HG02798 (cell line): Measurements from ENCODE around the gene EIF3CL.
"Not testable (repeated sequence)": the region's sequence is repeated elsewhere in the genome, so short reads cannot be mapped to it uniquely, and the experiment has no call there.

Experiments
- ATAC-seq: cut with Tn5 transposase; IDR thresholded peaks from one replicate; pipeline ENCODE4 v1.9.1; 2021; ENCODE audit warnings: mild to moderate bottlenecking; ENCODE audit not compliant: unreplicated experiment, poor library complexity

EIF3CL gene

DNA sequence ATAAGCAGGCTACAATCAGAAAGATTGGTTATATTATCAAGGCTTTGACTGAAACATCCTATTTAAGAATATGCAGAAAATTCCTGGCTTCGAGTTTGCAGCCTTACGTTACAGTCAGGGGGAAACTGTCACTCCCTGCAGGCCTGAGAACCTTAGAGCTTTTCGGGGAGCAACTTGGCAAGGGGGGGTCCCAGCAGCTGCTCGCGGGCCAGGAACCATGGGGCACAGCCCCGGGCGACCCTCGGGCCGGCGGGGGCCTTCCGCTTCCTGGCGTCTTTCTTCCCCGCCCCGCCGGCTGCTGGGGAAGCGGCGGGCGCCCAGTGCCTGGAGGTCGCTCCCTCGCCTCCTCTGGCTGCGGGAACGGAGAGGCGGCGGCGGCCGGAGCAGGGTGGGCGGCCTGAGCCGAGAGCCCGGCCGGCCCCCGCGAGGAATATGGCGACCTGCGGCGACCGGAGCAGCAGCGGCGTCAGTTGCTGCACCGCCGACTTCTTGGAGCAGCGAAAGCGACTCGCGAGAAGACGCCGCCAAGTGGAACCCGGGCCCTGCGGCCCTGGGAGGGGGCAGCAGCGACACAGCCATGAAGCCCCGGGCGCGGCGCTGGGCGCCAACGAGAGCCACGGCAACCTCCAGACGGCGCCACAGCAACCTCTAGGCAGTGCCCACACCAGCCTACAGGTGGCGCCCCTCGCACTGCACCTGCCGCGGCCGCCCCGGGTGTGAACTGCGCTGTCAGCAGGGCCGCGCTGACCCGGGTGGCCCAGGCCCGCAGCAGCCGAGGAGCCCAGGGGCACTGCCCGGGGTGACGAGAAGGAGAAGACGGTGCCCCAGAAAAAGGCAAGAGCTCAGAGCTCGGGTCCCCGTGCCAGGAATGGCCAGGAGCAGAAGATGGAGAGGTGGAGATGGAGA, 39.1 kb downstream of the EIF3CL start:
- ATAC-seq = peak; percentile 96

DNA sequence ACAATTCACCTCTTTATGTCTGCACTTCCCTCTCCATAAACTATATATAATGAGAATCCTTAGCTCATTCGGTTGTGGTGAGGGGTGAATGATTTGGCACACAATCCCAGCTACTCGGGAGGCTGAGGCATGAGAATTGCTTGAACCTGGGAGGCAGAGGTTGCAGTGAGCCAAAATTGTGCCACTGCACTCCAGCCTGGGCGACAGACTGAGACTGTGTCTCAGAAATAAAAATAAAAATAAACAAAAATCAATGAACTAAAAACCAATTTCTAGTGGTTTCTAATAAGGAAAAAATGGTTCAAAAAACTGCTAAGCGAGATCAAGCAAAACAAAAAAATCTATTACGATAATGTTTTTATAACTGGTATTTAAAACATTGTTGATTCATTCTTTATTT, 40.2 kb downstream of the EIF3CL start, which contains the start of gene NPIPB6:
NPIPB6 (minus strand) TSS at position 101 of the 400 bp plus-strand sequence. CDS start 686 bp downstream, outside the sequence.
- not testable (repeated sequence) for ATAC-seq

DNA sequence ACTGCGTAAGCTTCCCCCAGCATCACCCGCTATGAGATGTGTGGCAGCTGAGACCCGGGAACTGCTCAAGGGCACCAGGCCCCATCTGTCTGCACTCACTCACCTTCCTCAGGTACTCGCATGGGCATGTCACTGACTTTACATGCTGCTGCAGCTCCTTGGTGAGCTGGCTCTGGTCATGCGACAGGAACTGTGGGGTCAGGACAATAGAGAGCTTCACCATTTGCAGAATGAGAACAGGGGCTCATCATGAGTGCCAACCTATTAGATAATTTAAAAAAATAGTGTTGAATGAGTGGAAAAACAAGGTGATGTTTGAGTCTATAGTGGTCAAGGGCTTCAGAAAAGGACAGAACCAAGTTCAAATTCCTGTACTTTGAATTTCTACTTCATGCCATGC, 41.0 kb downstream of the EIF3CL start:
- ATAC-seq = not testable (repeated sequence)

GRCh38 chr16:28338230-28338629, 65.4 kb downstream of the EIF3CL start:
- not testable (repeated sequence) for ATAC-seq

DNA sequence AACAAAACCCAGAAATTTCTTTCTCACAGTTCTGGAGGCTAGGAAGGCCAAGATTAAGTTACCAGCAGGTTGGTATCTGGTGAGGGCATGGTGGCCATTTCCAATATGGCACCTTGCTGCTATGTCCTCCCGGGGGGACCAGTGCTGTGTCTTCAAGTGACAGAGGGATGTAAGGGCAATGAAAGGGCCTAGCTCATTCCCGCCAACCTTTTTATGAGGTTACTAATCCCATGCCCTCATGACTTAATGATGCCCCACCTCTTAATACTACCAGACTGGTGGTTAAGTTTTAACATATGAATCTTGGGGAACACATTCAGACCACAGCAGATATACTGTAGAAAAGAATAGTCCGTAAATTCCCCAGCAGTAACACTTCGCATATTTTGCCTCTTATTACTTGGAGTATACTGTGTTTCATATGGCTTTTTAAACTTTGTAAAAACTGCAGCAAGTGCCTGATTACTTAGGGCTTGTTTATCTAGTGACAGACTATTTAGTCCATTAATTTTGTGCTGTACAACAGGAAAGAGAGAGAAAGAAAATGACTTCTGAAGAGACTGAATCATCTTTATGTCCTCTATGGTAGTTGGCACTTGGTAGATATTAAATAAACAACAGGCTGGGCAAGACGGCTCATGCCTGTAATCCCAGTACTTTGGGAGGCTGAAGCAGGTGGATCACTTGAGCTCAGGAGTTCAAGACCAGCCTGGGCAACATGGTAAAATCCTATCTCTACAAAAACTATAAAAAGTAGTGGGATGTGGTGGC, 66.5 kb downstream of the EIF3CL start:
- ATAC-seq = not testable (repeated sequence)

GRCh38 chr16:28335678-28336077, 68.0 kb downstream of the EIF3CL start:
- not testable (repeated sequence) for ATAC-seq

DNA sequence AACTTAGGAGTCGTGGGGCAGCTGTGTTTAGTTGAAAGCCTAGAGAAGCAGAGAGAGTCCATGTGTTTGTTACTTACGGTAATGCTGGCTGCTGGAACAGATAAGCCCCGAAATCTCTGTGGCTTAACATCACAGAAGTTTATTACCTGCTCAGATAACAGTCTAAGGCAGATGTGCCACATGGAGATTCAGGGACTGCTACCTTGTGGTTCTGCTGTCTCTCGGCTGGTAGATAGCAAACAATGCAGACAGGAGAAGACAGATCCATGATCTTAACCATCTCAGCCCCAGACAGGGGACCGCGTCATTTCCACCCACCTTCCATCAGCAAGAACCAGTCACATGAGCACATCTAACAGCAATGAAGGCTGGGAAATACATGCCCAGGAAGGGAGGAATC, 71.0 kb downstream of the EIF3CL start:
- not testable (repeated sequence) for ATAC-seq

DNA sequence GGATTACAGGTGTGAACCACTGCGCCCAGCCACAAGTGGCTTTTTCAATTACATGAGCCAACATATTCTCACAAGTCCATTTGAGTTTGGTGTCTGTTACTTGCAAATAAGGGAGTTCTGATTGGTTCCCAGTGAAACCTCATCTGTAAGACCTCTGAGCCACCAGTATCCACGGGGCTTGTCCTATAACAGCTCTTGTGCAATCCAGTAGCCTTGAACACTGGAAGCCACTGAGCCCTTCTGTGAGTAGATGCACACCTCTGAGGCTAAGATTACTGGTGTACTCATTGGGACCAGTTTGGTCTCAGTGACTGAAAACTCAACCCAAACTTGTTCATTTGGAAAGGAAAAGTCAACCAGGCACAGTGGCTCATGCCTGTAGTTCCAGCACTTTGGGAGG, 72.7 kb downstream of the EIF3CL start:
- ATAC-seq = not testable (repeated sequence)

- ATAC-seq = not testable (repeated sequence)
Observed at GRCh38 chr16:28330232-28330631, 73.4 kb downstream of the EIF3CL start.
